GM12872 (cell line): ENCODE results near the gene KIFC3.

Source experiments
- TF ChIP-seq, protein P1 (sequence below): IDR thresholded peaks from 3 replicates; pipeline ENCODE4 v1.5.1; 2011; ENCODE audit warnings: low read depth, mild to moderate bottlenecking, low read length, moderate library complexity; ENCODE audit not compliant: insufficient read depth

Gene KIFC3

DNA sequence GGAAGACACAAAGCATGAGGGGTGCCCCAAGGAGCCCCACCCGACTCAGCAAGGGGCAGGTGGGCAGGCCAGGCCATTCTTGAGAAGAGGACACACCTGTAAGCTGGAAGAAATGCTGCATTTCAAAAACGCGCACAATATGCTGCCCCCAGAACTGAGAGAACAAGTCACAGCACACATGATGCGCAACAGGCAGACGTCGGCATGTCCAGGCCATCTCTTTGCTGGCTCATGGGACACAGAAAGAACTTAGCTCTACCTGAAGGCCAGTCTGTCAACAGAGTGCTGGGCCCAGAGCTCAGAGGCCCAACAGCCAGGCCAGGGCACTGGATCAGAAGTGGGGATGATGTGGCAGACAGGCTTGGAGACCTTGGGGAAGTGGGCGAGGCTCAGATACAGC is 18.0 kb downstream of the KIFC3 start:
- TF ChIP-seq, protein P1, sequence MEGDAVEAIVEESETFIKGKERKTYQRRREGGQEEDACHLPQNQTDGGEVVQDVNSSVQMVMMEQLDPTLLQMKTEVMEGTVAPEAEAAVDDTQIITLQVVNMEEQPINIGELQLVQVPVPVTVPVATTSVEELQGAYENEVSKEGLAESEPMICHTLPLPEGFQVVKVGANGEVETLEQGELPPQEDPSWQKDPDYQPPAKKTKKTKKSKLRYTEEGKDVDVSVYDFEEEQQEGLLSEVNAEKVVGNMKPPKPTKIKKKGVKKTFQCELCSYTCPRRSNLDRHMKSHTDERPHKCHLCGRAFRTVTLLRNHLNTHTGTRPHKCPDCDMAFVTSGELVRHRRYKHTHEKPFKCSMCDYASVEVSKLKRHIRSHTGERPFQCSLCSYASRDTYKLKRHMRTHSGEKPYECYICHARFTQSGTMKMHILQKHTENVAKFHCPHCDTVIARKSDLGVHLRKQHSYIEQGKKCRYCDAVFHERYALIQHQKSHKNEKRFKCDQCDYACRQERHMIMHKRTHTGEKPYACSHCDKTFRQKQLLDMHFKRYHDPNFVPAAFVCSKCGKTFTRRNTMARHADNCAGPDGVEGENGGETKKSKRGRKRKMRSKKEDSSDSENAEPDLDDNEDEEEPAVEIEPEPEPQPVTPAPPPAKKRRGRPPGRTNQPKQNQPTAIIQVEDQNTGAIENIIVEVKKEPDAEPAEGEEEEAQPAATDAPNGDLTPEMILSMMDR = no peak

GRCh38 chr16:57783883-57784282 is 18.4 kb downstream of the KIFC3 start:
- TF ChIP-seq, protein P1 = no peak

GRCh38 chr16:57783116-57783515 is 19.2 kb downstream of the KIFC3 start:
- TF ChIP-seq, protein P1 = no peak

DNA sequence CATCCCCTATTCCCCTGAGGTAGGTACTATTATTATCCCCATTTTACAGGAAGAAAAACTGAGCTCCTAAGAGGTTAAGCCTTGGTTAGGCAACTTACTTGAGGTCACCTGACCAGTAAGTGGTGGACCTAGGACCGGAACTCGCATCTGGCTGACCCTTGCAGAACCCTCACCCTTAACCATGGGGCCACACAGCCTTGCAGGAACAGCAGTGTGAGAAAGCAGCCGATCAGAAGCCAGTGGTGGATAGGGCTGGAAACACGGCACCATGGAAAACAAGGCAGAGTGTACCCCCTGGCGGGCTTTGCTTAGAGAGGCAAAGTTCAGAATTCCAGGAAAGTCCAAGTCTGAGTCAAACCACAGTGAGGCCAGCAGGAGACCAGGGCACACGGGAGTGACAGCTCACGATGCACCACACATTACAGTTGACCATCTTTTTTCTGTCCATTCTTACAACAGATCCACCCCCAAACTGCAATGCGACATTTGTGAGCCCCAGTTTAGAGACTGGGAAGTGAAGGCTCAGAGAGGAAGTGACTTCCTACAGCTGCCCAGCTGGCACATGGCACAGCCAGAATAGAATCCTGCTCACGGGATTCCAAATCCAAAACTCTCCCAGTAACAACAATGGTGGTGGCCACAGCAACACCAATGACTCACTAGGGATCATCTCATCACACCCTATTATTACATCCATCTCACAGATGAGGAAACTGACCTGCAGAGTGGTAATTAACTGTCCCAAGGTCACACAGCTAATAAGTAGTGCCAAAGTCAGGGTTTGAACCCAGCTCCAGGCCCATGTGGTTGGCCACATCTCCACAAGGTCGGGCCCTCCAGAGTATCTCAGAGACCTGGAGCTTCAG is 20.3 kb downstream of the KIFC3 start:
- TF ChIP-seq, protein P1 = no peak

GRCh38 chr16:57781349-57781740 is 20.9 kb downstream of the KIFC3 start:
- TF ChIP-seq, protein P1 = no peak

DNA sequence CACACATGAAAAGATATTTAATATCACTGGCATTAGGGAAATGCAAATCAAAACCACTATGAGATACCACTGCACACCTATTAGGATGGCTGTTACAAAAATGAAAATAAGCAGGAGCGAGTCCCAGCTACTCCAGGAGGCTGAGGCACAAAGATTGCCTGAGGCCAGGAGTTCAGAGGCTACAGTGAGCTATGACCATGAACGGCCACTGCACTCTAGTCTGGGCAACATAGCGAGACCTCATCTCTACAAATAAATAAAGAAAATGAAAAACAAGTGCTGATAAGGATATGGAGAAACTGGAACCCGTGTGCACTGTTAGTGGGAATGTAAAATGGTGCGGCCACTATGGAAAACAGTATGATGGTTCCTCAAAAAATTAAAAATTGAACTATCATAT is 23.6 kb downstream of the KIFC3 start:
- TF ChIP-seq, protein P1 = no peak

DNA sequence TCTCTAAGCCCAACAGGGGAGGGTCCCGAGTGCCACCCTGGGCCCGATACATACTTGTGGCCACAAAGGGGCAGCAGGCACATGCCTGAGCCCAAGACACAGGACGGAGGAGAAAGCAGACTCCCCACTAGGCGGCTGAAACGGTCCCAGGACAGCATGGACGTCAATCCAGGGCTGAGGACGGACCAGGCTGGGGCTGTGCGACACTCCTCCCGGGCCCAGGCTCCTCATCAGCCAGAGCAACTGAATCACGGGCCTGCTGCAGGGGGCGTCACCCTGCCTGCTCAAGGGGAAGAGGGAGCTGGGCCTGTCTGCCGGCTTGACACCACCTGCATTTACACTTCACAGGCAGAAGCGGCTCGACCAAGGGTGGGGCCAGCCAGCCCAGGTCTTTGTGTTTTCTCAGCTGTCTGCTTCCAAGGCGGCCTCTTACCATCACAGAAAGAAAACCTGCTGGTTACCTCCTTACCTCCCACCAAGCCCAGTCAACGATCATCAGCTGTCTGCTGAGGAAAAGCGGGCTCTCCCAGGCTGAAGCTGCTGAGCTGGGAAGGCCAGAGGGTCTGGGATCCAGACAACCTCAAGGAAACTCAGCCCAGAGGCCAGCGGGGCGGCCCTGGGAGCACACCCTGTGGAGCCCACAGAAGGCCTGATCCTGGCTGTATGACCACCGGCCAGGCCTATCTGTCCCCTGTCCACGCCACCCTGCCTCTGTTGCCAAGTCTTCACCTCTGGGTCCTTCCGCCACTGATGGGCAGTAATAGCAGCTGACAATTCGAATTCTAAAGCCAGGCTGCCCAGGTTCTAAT is 26.4 kb downstream of the KIFC3 start:
- TF ChIP-seq, protein P1 = peak; percentile 39; the same call in 2 of the 3 replicates
